Loucy (cell line): ENCODE data around the gene CELF5.

Experiments
- EZH2phosphoT487 ChIP-seq: fragments of 200-600 bp; IDR thresholded peaks from 2 replicates; pipeline ENCODE4 v1.6.1; 2018; ENCODE audit warnings: antibody characterized with exemption, mild to moderate bottlenecking, moderate library complexity, borderline replicate concordance
- TF ChIP-seq, protein P1 (sequence below): fragments of 200-600 bp; sonication (generic); conservative IDR thresholded peaks from 2 replicates; pipeline ENCODE4 v1.5.1; 2014; ENCODE audit warnings: mild to moderate bottlenecking, antibody characterized with exemption, low read length

DNA sequence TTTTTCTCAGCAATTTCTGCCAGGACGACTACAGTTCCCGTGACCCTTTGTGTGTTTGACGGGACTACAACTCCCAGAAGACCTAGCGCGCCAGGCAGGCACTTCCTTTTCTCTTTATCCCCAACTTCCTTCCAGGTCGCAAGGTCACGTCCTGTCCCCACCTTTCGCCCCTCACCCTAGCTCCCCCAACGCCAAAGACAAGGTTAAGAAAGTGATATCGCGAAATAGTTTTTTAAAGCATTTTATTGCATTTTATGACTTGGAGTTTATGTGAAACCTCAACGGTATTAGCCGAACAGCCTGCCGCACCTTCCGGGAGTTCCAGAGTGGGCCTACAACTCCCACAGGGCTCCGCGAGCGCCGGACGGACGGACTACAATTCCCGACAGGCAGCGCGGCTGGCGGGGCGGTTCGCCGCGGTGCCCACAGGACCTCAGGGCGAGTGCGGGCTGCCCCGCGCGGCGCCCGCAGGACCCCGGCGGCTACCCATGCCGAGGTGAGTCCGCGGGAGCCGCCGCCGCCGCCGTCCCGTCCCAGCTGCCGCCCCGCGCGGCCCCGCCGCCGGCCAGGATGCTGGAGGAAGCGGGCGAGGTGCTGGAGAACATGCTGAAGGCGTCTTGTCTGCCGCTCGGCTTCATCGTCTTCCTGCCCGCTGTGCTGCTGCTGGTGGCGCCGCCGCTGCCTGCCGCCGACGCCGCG lies 38.9 kb upstream of the CELF5 start, which contains the start of gene NCLN:
- TF ChIP-seq, protein P1, sequence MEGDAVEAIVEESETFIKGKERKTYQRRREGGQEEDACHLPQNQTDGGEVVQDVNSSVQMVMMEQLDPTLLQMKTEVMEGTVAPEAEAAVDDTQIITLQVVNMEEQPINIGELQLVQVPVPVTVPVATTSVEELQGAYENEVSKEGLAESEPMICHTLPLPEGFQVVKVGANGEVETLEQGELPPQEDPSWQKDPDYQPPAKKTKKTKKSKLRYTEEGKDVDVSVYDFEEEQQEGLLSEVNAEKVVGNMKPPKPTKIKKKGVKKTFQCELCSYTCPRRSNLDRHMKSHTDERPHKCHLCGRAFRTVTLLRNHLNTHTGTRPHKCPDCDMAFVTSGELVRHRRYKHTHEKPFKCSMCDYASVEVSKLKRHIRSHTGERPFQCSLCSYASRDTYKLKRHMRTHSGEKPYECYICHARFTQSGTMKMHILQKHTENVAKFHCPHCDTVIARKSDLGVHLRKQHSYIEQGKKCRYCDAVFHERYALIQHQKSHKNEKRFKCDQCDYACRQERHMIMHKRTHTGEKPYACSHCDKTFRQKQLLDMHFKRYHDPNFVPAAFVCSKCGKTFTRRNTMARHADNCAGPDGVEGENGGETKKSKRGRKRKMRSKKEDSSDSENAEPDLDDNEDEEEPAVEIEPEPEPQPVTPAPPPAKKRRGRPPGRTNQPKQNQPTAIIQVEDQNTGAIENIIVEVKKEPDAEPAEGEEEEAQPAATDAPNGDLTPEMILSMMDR: no peak
- no peak for TF ChIP-seq EZH2phosphoT487
